Astrocyte (in vitro differentiated cells and primary cell): ENCODE data around the gene CCDC158. TPM values are rescaled to one million over a fixed set of nuclear protein-coding genes. Genes with fewer than 3 reads are reported as not detected.

ENCODE experiments used
- DNase-seq: peaks from one replicate; pipeline ENCODE4 v3.0.0-alpha.2; 2010; ENCODE audit warnings: low read depth
- FAIRE-seq: peaks from 2 replicates; lab custom pipeline; 2011; peaks lifted over from hg19 to GRCh38; lab: Jason Lieb, UNC
- H2AFZ ChIP-seq: 2 replicates; pipeline ENCODE4 v1.6.0; 2012; ENCODE audit warnings: low read depth, low read length, inconsistent platforms
- H3K27ac ChIP-seq: 2 replicates; pipeline ENCODE4 v1.5.1; 2011; ENCODE audit warnings: low read depth, low read length, inconsistent platforms
- H3K27me3 ChIP-seq: 2 replicates; pipeline ENCODE4 v1.6.0; 2011; ENCODE audit warnings: low read length, inconsistent platforms; ENCODE audit not compliant: insufficient read depth
- H3K36me3 ChIP-seq: 2 replicates; pipeline ENCODE4 v1.5.1; 2011; ENCODE audit warnings: low read length, inconsistent platforms; ENCODE audit not compliant: insufficient read depth
- H3K4me1 ChIP-seq: 2 replicates; pipeline ENCODE4 v1.5.1; 2011; ENCODE audit warnings: low read length, inconsistent platforms; ENCODE audit not compliant: insufficient read depth
- H3K4me2 ChIP-seq: 2 replicates; pipeline ENCODE4 v1.6.0; 2012; ENCODE audit warnings: low read length, inconsistent platforms
- H3K4me3 ChIP-seq: 2 replicates; pipeline ENCODE4 v1.5.1; 2011; ENCODE audit warnings: low read depth, mild to moderate bottlenecking, low read length, inconsistent platforms; ENCODE audit not compliant: insufficient read depth
- H3K79me2 ChIP-seq: 2 replicates; pipeline ENCODE4 v1.6.0; 2012; ENCODE audit warnings: mild to moderate bottlenecking, low read length, inconsistent platforms; ENCODE audit not compliant: insufficient read depth
- H3K9ac ChIP-seq: 2 replicates; pipeline ENCODE4 v1.6.0; 2012; ENCODE audit warnings: mild to moderate bottlenecking, low read length, inconsistent platforms
- H3K9me3 ChIP-seq: 2 replicates; pipeline ENCODE4 v1.5.1; 2012; ENCODE audit warnings: low read depth, mild to moderate bottlenecking, low read length, inconsistent platforms; ENCODE audit not compliant: insufficient read depth
- H4K20me1 ChIP-seq: 2 replicates; pipeline ENCODE4 v1.6.0; 2012; ENCODE audit warnings: low read length, inconsistent platforms; ENCODE audit not compliant: insufficient read depth
- H3K27ac Mint-ChIP-seq: one replicate; pipeline ENCODE4 v1.8.0; 2021; ENCODE audit warnings: mild to moderate bottlenecking, mixed read lengths; ENCODE audit not compliant: unreplicated experiment
- H3K27me3 Mint-ChIP-seq: one replicate; pipeline ENCODE4 v1.8.0; 2021; ENCODE audit warnings: low read depth, mixed read lengths; ENCODE audit not compliant: unreplicated experiment
- H3K36me3 Mint-ChIP-seq: one replicate; pipeline ENCODE4 v1.8.0; 2021; ENCODE audit warnings: low read depth, mixed read lengths; ENCODE audit not compliant: unreplicated experiment
- H3K4me1 Mint-ChIP-seq: one replicate; pipeline ENCODE4 v1.8.0; 2021; ENCODE audit warnings: low read depth, mixed read lengths; ENCODE audit not compliant: unreplicated experiment
- H3K4me3 Mint-ChIP-seq: one replicate; pipeline ENCODE4 v1.8.0; 2021; ENCODE audit warnings: mild to moderate bottlenecking, moderate library complexity, mixed read lengths; ENCODE audit not compliant: unreplicated experiment
- H3K9me3 Mint-ChIP-seq: one replicate; pipeline ENCODE4 v1.8.0; 2021; ENCODE audit warnings: mild to moderate bottlenecking, mixed read lengths; ENCODE audit not compliant: unreplicated experiment
- EZH2 ChIP-seq: IDR thresholded peaks from 2 replicates; pipeline ENCODE4 v1.6.1; 2012; ENCODE audit warnings: mild to moderate bottlenecking, low read length, inconsistent platforms; ENCODE audit not compliant: insufficient read depth
- total RNA-seq: library from RNA; stranded (reverse); gene quantifications from 2 replicates; pipeline ENCODE4 v1.2.1, GENCODE V29; 2021
- TF ChIP-seq, protein P1 (sequence below): IDR thresholded peaks from 2 replicates; pipeline ENCODE4 v1.5.1; 2011; ENCODE audit warnings: low read depth, mild to moderate bottlenecking, inconsistent platforms, low read length, moderate library complexity; ENCODE audit not compliant: insufficient read depth

CCDC158 gene
- total RNA-seq, 1 donor from 2014 or later: not detected

DNA sequence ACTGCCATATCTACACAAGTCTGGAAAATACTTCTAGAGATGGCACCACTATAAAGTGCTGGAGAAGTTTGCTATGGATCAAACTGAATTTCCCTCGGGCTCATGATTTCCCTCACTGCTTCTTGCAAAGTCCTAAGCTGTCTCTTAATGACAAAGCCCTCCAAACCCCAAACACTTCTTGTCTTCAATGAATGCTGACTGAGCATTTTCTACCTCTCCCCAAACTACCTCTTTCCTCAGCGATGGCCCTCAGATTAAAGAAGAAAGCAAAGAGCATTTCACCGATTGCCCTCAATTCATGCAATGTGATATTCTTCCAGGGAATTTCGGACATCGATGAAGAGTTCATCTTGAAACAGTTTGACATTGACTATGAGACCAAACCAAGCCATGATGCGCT lies 149.7 kb downstream of the CCDC158 start:
- Histone ChIP-seq H2AFZ (no peak overlapping the region), H3K4me3 (no peak overlapping the region), H4K20me1 (no peaks in the 10 kb centered on the region), H3K27ac (no peak overlapping the region), H3K4me1 (no peaks in the 10 kb centered on the region), H3K79me2 (no peaks in the 10 kb centered on the region), H3K36me3 (no peaks in the 10 kb centered on the region), H3K9me3 (no peaks in the 10 kb centered on the region), H3K27me3 (peaks cover 13% of the 10 kb centered on the region), H3K4me2 (no peak overlapping the region), H3K9ac (no peak overlapping the region)
- no peaks in the 10 kb centered on the region for H3K9me3 Mint-ChIP-seq
- no peak overlapping the region for H3K4me3 Mint-ChIP-seq
- DNase-seq: no peak
- H3K27ac Mint-ChIP-seq: no peak overlapping the region
- no peak for TF ChIP-seq EZH2
- TF ChIP-seq, protein P1, sequence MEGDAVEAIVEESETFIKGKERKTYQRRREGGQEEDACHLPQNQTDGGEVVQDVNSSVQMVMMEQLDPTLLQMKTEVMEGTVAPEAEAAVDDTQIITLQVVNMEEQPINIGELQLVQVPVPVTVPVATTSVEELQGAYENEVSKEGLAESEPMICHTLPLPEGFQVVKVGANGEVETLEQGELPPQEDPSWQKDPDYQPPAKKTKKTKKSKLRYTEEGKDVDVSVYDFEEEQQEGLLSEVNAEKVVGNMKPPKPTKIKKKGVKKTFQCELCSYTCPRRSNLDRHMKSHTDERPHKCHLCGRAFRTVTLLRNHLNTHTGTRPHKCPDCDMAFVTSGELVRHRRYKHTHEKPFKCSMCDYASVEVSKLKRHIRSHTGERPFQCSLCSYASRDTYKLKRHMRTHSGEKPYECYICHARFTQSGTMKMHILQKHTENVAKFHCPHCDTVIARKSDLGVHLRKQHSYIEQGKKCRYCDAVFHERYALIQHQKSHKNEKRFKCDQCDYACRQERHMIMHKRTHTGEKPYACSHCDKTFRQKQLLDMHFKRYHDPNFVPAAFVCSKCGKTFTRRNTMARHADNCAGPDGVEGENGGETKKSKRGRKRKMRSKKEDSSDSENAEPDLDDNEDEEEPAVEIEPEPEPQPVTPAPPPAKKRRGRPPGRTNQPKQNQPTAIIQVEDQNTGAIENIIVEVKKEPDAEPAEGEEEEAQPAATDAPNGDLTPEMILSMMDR: no peak
- H3K27me3 Mint-ChIP-seq: peaks cover 3% of the 10 kb centered on the region
- H3K36me3 Mint-ChIP-seq: no peaks in the 10 kb centered on the region
- FAIRE-seq: no peak
- peaks cover 5% of the 10 kb centered on the region for H3K4me1 Mint-ChIP-seq

DNA sequence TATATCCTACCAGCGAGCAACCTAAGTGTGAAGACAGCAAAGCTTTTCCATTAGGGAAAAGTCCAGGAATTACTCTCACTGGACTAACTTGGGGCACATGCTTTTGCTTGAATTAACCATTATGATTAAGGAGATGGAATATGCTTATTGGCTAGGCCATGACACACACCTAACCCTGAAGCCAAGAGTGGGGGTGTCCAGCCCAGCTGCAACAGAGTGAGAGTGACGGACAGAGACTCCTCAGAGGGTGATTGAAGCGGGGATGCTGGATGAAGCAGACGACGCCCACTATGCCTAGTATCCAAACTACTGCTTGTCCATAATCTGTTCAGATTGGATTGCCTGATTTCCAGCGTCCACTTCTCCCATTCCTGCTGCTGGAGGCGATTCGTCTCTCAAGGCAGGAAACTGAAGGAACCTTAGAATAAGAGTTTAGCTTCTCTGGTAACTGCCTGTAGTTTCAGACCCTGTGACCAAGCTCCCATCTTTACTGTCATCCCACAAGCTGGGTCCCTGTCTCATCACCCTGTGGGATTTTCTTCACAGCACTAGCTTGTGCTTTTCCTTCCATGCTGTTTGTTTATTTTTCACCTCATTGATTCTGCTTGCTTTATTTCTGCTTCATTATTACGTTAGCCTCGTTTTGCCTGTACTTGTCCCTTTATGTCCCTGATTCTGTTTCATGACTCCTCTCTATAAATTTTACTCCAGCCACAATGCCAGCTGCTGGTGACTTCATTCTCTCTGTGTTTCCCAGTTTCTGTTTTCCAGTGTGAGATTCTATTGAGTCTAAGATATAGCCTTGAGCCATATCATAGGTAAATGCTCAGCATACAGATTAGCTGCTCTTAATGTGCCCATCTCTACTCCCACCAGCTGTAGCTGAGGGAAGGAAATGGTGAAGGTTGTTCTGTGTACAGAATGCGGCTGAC lies 150.4 kb downstream of the CCDC158 start:
- no peaks in the 10 kb centered on the region for H3K36me3 Mint-ChIP-seq
- H3K27ac Mint-ChIP-seq: no peak overlapping the region
- H3K4me3 Mint-ChIP-seq: no peak overlapping the region
- peaks cover 2% of the 10 kb centered on the region for H3K4me1 Mint-ChIP-seq
- Histone ChIP-seq H3K9ac (no peak overlapping the region), H3K9me3 (no peaks in the 10 kb centered on the region), H3K27me3 (peaks cover 13% of the 10 kb centered on the region), H3K4me1 (no peaks in the 10 kb centered on the region), H3K79me2 (no peaks in the 10 kb centered on the region), H3K36me3 (no peaks in the 10 kb centered on the region), H3K4me3 (no peak overlapping the region), H3K27ac (no peak overlapping the region), H2AFZ (no peak overlapping the region), H4K20me1 (no peaks in the 10 kb centered on the region), H3K4me2 (no peak overlapping the region)
- no peak for FAIRE-seq
- H3K27me3 Mint-ChIP-seq: peaks cover 3% of the 10 kb centered on the region
- TF ChIP-seq, protein P1: no peak
- no peaks in the 10 kb centered on the region for H3K9me3 Mint-ChIP-seq
- DNase-seq: no peak

DNA sequence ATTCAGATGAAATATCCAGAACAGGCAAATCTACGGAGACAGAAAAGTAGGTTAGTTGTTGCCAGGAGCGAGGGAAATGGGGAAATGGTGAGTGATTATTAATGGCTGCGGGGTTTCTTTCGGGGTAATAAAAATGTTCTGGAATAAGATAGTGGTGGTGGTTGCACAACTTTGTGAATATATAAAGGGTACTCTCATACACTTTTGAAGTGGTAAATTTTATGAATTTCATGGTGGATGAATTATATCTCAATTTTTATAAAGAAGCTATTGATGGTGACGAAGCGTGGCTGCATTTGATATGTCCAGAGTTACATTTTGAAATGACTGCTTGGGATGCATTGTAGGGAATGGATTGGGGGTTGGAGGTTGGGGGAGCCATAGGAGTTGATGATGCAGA lies 153.1 kb downstream of the CCDC158 start:
- H3K36me3 ChIP-seq: no peaks in the 10 kb centered on the region
- DNase-seq (no peak), FAIRE-seq (no peak)
- TF ChIP-seq EZH2: no peak
- TF ChIP-seq, protein P1: no peak
- Mint-ChIP-seq H3K4me1 (peaks cover 2% of the 10 kb centered on the region), H3K4me3 (no peak overlapping the region), H3K9me3 (no peaks in the 10 kb centered on the region), H3K36me3 (no peaks in the 10 kb centered on the region), H3K27ac (no peak overlapping the region), H3K27me3 (no peaks in the 10 kb centered on the region)
- no peaks in the 10 kb centered on the region for H3K4me1 ChIP-seq
- H3K9me3 ChIP-seq: no peaks in the 10 kb centered on the region
- H3K4me3 ChIP-seq: no peak overlapping the region
- no peak overlapping the region for H3K27ac ChIP-seq
- H3K79me2 ChIP-seq: no peaks in the 10 kb centered on the region
- no peaks in the 10 kb centered on the region for H4K20me1 ChIP-seq
- peaks cover 10% of the 10 kb centered on the region for H3K27me3 ChIP-seq
- H3K9ac ChIP-seq: no peak overlapping the region
- no peak overlapping the region for H2AFZ ChIP-seq
- H3K4me2 ChIP-seq: no peak overlapping the region
